OCI-M2 (cell line): Measurements from ENCODE around the gene ENTPD3.

ENCODE experiments used
- DNase-seq: peaks from one replicate; lab custom pipeline; 2025; ENCODE audit not compliant: unreplicated experiment; lab: John Stamatoyannopoulos, UW

The ENTPD3 gene

GRCh38 chr3:40398346-40398745 is 11.4 kb downstream of the ENTPD3 start:
- DNase-seq: no peak

- DNase-seq: no peak
Observed at GRCh38 chr3:40404591-40405198, 17.7 kb downstream of the ENTPD3 start.

GRCh38 chr3:40407007-40407406 is 20.0 kb downstream of the ENTPD3 start:
- no peak for DNase-seq

GRCh38 chr3:40407611-40408010 is 20.6 kb downstream of the ENTPD3 start:
- no peak for DNase-seq

GRCh38 chr3:40414270-40414669 is 27.3 kb downstream of the ENTPD3 start:
- DNase-seq: no peak

GRCh38 chr3:40417845-40418543 is 31.0 kb downstream of the ENTPD3 start:
- DNase-seq: no peak

DNA sequence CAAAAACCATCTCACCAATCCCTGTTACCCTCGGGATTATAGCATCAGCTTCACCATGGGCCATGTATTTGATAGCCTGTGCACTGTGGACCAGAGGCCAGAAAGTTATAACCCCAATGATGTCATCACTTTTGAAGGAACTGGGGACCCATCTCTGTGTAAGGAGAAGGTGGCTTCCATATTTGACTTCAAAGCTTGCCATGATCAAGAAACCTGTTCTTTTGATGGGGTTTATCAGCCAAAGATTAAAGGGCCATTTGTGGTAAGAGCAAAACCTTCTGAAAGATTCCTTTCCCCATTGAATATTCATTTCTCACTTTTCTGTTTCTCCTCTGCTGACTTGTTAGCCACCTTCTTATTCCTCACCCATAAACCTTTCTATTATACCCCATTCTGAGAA is 35.9 kb downstream of the ENTPD3 start:
- DNase-seq: no peak

DNA sequence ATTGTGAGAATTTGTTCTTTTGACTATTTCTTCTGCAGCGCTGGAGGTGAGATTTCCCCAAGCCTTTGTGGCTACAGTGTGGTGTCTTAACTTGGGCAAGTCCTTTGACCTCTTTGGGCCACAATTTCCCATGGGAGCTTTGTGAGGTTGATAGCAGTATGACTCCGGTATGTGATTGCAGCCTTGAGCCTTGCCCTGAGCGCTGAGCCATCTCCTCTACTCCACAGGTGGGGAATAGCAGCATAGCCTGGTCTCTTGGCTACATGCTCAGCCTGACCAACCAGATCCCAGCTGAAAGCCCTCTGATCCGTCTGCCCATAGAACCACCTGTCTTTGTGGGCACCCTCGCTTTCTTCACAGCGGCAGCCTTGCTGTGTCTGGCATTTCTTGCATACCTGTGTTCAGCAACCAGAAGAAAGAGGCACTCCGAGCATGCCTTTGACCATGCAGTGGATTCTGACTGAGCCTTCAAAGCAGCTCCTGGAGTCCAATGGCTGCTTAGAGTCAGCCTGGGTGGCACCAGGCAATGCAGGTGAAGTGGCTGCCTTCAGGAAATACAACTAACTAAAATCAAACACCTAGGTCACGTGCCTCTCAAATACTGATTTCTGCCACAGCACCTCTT is 40.2 kb downstream of the ENTPD3 start:
- DNase-seq: no peak

DNA sequence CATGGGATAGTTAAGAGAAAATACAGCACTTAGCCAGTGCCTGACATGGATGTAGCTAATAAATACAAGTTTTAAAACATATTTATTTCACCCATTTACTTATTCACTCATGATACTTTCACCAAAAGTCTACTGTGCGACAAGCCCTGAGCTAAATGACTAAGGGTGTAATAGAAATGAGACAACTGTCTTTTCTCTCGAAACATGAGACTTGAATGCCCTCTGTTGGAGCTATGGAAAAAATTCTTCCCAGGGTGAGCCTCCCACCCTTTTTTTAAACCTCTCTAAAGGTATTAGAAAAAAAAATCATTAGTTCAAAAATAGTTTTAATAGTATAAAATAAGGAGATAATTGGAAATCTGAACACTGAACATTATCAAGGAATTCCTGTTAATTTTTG is 45.8 kb downstream of the ENTPD3 start:
- DNase-seq: no peak

GRCh38 chr3:40437889-40438288 is 50.9 kb downstream of the ENTPD3 start:
- DNase-seq: no peak

- no peak for DNase-seq
Observed at GRCh38 chr3:40445062-40445461, 58.1 kb downstream of the ENTPD3 start.

GRCh38 chr3:40445880-40446279 is 58.9 kb downstream of the ENTPD3 start:
- DNase-seq: no peak

DNA sequence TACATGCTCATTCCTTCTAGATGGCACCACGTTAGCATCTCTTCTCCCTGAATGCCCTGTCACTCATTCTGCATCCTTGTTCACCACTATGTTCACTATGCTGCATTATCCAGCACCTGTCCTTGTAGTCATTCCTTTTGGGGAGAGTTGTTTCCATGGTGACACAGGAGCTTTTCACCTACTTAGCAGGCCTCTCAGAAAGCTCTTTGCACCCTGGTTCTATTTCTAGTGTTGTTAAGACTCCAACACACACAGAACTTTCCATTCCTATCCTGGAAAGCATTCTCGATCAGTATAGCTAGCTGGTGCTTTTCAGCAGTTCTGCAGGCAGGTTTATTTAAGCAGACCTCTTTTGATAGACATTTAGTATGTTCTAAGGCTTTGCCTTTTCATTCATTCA is 63.5 kb downstream of the ENTPD3 start:
- no peak for DNase-seq

DNA sequence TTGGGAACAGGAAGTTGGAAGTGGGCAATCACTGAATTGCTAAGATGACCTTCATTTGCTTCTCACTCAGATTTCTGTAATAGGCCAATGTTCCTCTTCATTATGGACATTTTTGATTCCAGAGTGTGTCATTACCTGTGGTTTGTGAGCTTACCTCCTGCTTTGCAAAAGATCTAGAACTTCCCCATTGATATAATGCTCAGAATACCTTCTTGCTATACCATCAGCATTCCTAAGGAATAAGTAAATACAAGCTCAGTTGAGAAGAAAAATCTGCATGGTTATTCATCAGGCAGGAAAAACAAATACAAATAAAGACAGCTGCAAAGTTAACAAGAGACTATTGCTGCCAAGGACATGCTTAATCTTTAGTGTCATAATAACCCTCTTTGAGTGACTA is 64.6 kb downstream of the ENTPD3 start:
- no peak for DNase-seq

DNA sequence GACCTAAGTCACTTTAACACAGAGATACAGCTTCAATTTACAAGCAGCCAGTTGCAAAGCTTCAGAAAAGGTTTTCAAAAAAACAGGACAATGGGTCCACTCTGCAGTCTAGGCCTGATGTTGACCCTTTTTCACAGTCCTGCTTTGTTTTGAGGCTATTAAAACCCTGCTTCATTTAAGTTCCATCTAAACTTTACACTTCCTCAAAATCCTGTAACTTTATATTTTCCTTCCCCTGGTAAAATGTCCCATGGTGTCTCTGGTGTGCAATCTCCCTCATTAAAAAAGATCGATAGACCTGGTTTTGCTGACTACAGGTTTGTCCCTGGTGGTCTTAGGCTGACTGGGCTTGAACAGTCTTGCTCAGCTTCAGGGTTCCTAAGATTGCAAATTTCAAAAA is 65.1 kb downstream of the ENTPD3 start:
- no peak for DNase-seq

DNA sequence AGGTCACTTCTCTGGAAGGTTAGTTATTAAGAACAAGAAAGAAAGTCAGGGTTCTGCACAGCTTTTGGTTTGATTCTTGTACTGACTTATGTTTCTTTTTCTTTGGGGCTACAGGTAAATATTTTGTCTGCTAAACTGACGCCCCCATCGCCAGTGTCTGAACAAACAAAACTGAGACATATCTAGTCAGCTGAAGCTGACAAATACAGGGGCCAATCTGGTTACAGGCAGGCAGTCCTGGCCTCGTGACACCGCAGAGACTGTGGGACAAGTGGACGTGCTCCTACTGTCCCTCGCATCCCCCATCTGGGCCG is 65.5 kb downstream of the ENTPD3 start:
- DNase-seq: no peak

- peak; percentile 91 for DNase-seq
Observed at GRCh38 chr3:40452876-40453730, 66.1 kb downstream of the ENTPD3 start.

DNA sequence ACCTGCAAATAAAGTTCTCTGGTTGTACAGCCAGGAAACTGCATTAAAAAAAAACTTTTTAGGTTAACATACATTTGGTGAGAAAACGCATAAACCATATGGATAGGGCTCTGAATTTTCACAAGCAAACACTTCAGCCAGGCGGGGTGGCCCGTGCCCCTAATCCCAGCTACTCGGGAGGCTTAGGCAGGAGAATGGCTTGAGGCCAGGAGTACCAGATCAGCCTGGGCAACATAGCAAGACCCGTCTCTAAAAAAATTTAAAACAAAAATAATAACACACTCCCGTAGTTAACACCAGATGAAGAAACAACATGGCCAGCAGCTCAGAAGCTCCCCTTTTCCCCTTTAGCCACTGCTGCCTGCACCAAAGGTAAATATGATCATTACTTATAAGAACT is 66.9 kb downstream of the ENTPD3 start:
- DNase-seq: no peak

GRCh38 chr3:40455328-40455727 is 68.3 kb downstream of the ENTPD3 start:
- DNase-seq: no peak

GRCh38 chr3:40456279-40456939 is 69.4 kb downstream of the ENTPD3 start:
- DNase-seq: no peak
